Measurements from ENCODE around the gene OAS3.
A peak's percentile ranks its signal among the peaks of the same experiment; 100 is the strongest.

The OAS3 gene

DNA sequence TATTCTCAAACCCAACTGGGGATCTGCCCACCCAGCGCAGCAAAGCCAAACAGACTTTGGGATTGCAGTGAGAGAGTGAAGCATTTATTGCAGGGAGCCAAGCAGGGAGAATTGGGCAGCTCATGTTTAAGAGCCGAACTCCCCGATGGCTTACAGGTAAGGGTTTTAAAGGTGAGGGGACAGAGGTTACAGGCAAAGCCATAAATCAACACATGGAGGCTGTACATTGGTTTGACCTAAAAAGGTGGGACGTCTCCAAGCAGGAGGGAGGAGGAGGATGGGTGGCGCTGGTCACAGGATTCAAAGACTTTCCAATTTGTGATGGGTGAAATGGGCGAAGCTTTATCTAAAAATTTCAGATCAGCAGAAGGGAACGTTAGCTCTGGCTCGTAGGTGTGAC, 58.2 kb downstream of the OAS3 start:
- H3K36me3 ChIP-seq (ENCODE audit: control insufficient read depth in 1 of 2, insufficient read depth in 2 of 2, low read length in 2 of 2) = no peaks in the 10 kb centered on the region
- no peak overlapping the region for H3K9ac ChIP-seq (ENCODE audit: low read length)
- H3K23ac ChIP-seq (ENCODE audit: low read length) = no peak overlapping the region
- no peak overlapping the region for H4K8ac ChIP-seq (ENCODE audit: low read depth, low read length)
- H2AFZ ChIP-seq (ENCODE audit: insufficient read depth, low read length, poor library complexity) = no peak overlapping the region
- no peak overlapping the region for H3K14ac ChIP-seq (ENCODE audit: low read length)
- no peak overlapping the region for H3K4me2 ChIP-seq (ENCODE audit: low read length)
- no peak overlapping the region for H3K27ac ChIP-seq (ENCODE audit: low read depth, low read length)
- no peak overlapping the region for H2BK12ac ChIP-seq (ENCODE audit: low read length)
- peaks cover 9% of the 10 kb centered on the region for H3K9me3 ChIP-seq (ENCODE audit: insufficient read depth, low read depth, low read length)
- no CpG with 5 or more reads among the region's 8 CpGs for WGBS (ENCODE audit: extremely low coverage, insufficient coverage, insufficient read length)
- no peaks in the 10 kb centered on the region for H3K4me1 ChIP-seq (ENCODE audit: control insufficient read depth in 1 of 2, insufficient read depth in 2 of 2, low read length in 2 of 2)
- H3K4ac ChIP-seq (ENCODE audit: low read depth, low read length) = no peak overlapping the region
- no peak overlapping the region for H2BK120ac ChIP-seq (ENCODE audit: insufficient read depth, low read length, poor library complexity)
- no peaks in the 10 kb centered on the region for H3K27me3 ChIP-seq (ENCODE audit: insufficient read depth, low read length)
- H2AK5ac ChIP-seq (ENCODE audit: low read length) = no peak overlapping the region
- no peaks in the 10 kb centered on the region for H3K79me1 ChIP-seq (ENCODE audit: low read length)
- H4K12ac ChIP-seq (ENCODE audit: low read depth, low read length) = no peak overlapping the region
- H3K79me2 ChIP-seq (ENCODE audit: control insufficient read depth, insufficient read depth, low read length, poor library complexity) = no peaks in the 10 kb centered on the region
- H3K18ac ChIP-seq (ENCODE audit: low read length) = no peak overlapping the region
- no peak for DNase-seq
- no peak overlapping the region for H3K4me3 ChIP-seq (ENCODE audit: low read depth, low read length)
- no peak overlapping the region for H4K91ac ChIP-seq (ENCODE audit: low read depth, low read length)
- H2BK5ac ChIP-seq (ENCODE audit: low read depth, low read length, poor library complexity) = no peak overlapping the region

DNA sequence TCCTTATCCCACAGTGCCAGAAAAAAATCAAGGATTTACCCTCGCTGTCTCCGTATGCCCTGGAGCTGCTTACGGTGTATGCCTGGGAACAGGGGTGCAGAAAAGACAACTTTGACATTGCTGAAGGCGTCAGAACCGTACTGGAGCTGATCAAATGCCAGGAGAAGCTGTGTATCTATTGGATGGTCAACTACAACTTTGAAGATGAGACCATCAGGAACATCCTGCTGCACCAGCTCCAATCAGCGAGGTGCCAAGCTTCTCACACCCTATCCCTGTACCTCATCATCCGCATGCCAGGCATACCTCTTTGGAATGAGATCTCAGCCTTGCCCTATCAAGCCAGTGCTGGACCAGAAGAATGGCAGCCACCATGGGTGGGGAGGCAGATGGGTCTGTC, 59.2 kb downstream of the OAS3 start:
- no peaks in the 10 kb centered on the region for H3K4me1 ChIP-seq (ENCODE audit: control insufficient read depth in 1 of 2, insufficient read depth in 2 of 2, low read length in 2 of 2)
- peaks cover 9% of the 10 kb centered on the region for H3K9me3 ChIP-seq (ENCODE audit: insufficient read depth, low read depth, low read length)
- H3K23ac ChIP-seq (ENCODE audit: low read length) = peak overlapping the region; percentile 82
- H4K12ac ChIP-seq (ENCODE audit: low read depth, low read length) = no peak overlapping the region
- WGBS (ENCODE audit: extremely low coverage, insufficient coverage, insufficient read length) = no CpG with 5 or more reads among the region's 7 CpGs
- no peak overlapping the region for H3K9ac ChIP-seq (ENCODE audit: low read length)
- no peak overlapping the region for H4K91ac ChIP-seq (ENCODE audit: low read depth, low read length)
- no peak overlapping the region for H3K4ac ChIP-seq (ENCODE audit: low read depth, low read length)
- H2BK5ac ChIP-seq (ENCODE audit: low read depth, low read length, poor library complexity) = no peak overlapping the region
- no peak overlapping the region for H3K4me3 ChIP-seq (ENCODE audit: low read depth, low read length)
- no peak overlapping the region for H2BK120ac ChIP-seq (ENCODE audit: insufficient read depth, low read length, poor library complexity)
- no peak overlapping the region for H2AFZ ChIP-seq (ENCODE audit: insufficient read depth, low read length, poor library complexity)
- no peak overlapping the region for H2BK12ac ChIP-seq (ENCODE audit: low read length)
- no peaks in the 10 kb centered on the region for H3K79me2 ChIP-seq (ENCODE audit: control insufficient read depth, insufficient read depth, low read length, poor library complexity)
- H2AK5ac ChIP-seq (ENCODE audit: low read length) = no peak overlapping the region
- H3K27me3 ChIP-seq (ENCODE audit: insufficient read depth, low read length) = no peaks in the 10 kb centered on the region
- DNase-seq = no peak
- no peak overlapping the region for H3K4me2 ChIP-seq (ENCODE audit: low read length)
- no peaks in the 10 kb centered on the region for H3K79me1 ChIP-seq (ENCODE audit: low read length)
- H3K36me3 ChIP-seq (ENCODE audit: control insufficient read depth in 1 of 2, insufficient read depth in 2 of 2, low read length in 2 of 2) = no peaks in the 10 kb centered on the region
- no peak overlapping the region for H4K8ac ChIP-seq (ENCODE audit: low read depth, low read length)
- H3K14ac ChIP-seq (ENCODE audit: low read length) = no peak overlapping the region
- no peak overlapping the region for H3K27ac ChIP-seq (ENCODE audit: low read depth, low read length)
- H3K18ac ChIP-seq (ENCODE audit: low read length) = no peak overlapping the region

DNA sequence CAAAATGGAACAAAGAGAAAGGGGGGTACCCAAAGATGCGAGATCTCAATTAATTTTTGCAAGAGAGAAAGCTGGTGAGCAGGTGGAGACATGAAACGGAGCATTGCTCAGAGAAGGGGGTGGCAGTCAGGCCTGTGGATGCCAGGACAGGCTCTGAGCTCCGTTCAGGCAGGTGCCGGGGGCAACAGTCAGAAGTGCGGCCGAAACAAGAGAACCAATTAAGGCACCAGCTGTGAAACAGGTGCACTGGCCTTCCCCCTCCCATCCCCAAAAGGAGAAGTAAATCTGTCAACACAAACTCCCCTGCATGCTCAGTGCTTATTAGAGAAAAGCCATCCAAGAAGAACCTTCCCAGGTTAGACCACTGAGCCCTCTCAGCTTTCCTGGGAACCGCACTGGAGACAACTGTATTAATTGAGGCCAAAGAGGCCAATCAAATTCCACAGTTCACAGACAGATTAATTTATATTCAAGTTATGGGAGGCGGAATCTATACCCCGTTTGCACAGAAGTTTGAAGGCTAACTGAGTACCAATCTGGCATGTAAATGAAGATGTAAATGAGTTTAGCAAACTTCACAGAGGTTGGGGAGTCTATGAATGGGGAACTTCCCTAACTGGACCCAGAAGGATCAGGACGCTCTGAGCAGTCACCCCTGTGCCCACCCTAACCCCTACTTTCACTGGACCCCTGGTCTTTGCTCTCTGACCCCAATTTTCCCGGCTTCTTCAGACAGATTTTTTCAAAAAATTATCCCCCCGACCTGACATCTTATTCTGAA, 60.9 kb downstream of the OAS3 start:
- H3K27me3 ChIP-seq (ENCODE audit: insufficient read depth, low read length) = no peaks in the 10 kb centered on the region
- H3K79me2 ChIP-seq (ENCODE audit: control insufficient read depth, insufficient read depth, low read length, poor library complexity) = no peaks in the 10 kb centered on the region
- H3K79me1 ChIP-seq (ENCODE audit: low read length) = no peaks in the 10 kb centered on the region
- no peak overlapping the region for H3K4me3 ChIP-seq (ENCODE audit: low read depth, low read length)
- H3K27ac ChIP-seq (ENCODE audit: low read depth, low read length) = no peak overlapping the region
- no peak overlapping the region for H2BK12ac ChIP-seq (ENCODE audit: low read length)
- DNase-seq = no peak
- H3K4ac ChIP-seq (ENCODE audit: low read depth, low read length) = no peak overlapping the region
- no peak overlapping the region for H2BK5ac ChIP-seq (ENCODE audit: low read depth, low read length, poor library complexity)
- H3K4me2 ChIP-seq (ENCODE audit: low read length) = no peak overlapping the region
- no peak overlapping the region for H2AK5ac ChIP-seq (ENCODE audit: low read length)
- no peak overlapping the region for H4K12ac ChIP-seq (ENCODE audit: low read depth, low read length)
- H4K8ac ChIP-seq (ENCODE audit: low read depth, low read length) = no peak overlapping the region
- peaks cover 9% of the 10 kb centered on the region for H3K9me3 ChIP-seq (ENCODE audit: insufficient read depth, low read depth, low read length)
- H2AFZ ChIP-seq (ENCODE audit: insufficient read depth, low read length, poor library complexity) = no peak overlapping the region
- no peak overlapping the region for H3K14ac ChIP-seq (ENCODE audit: low read length)
- H2BK120ac ChIP-seq (ENCODE audit: insufficient read depth, low read length, poor library complexity) = no peak overlapping the region
- H4K91ac ChIP-seq (ENCODE audit: low read depth, low read length) = no peak overlapping the region
- no peak overlapping the region for H3K9ac ChIP-seq (ENCODE audit: low read length)
- H3K36me3 ChIP-seq (ENCODE audit: control insufficient read depth in 1 of 2, insufficient read depth in 2 of 2, low read length in 2 of 2) = no peaks in the 10 kb centered on the region
- no CpG with 5 or more reads among the region's 12 CpGs for WGBS (ENCODE audit: extremely low coverage, insufficient coverage, insufficient read length)
- no peak overlapping the region for H3K18ac ChIP-seq (ENCODE audit: low read length)
- no peaks in the 10 kb centered on the region for H3K4me1 ChIP-seq (ENCODE audit: control insufficient read depth in 1 of 2, insufficient read depth in 2 of 2, low read length in 2 of 2)
- no peak overlapping the region for H3K23ac ChIP-seq (ENCODE audit: low read length)

GRCh38 chr12:113000433-113000832, 62.2 kb downstream of the OAS3 start:
- Histone ChIP-seq H4K12ac (ENCODE audit: low read depth, low read length) (no peak overlapping the region), H3K79me1 (ENCODE audit: low read length) (no peaks in the 10 kb centered on the region), H3K27me3 (ENCODE audit: insufficient read depth, low read length) (no peaks in the 10 kb centered on the region), H3K9ac (ENCODE audit: low read length) (no peak overlapping the region), H3K4ac (ENCODE audit: low read depth, low read length) (no peak overlapping the region), H4K91ac (ENCODE audit: low read depth, low read length) (no peak overlapping the region), H3K27ac (ENCODE audit: low read depth, low read length) (no peak overlapping the region), H4K8ac (ENCODE audit: low read depth, low read length) (no peak overlapping the region), H2BK12ac (ENCODE audit: low read length) (no peak overlapping the region), H3K9me3 (ENCODE audit: insufficient read depth, low read depth, low read length) (peaks cover 9% of the 10 kb centered on the region), H3K4me1 (ENCODE audit: control insufficient read depth in 1 of 2, insufficient read depth in 2 of 2, low read length in 2 of 2) (no peaks in the 10 kb centered on the region), H3K4me2 (ENCODE audit: low read length) (no peak overlapping the region), H3K14ac (ENCODE audit: low read length) (no peak overlapping the region), H3K79me2 (ENCODE audit: control insufficient read depth, insufficient read depth, low read length, poor library complexity) (no peaks in the 10 kb centered on the region), H2AFZ (ENCODE audit: insufficient read depth, low read length, poor library complexity) (no peak overlapping the region), H3K18ac (ENCODE audit: low read length) (no peak overlapping the region), H2AK5ac (ENCODE audit: low read length) (no peak overlapping the region), H3K23ac (ENCODE audit: low read length) (peak overlapping the region; percentile 47), H2BK120ac (ENCODE audit: insufficient read depth, low read length, poor library complexity) (no peak overlapping the region), H2BK5ac (ENCODE audit: low read depth, low read length, poor library complexity) (no peak overlapping the region), H3K36me3 (ENCODE audit: control insufficient read depth in 1 of 2, insufficient read depth in 2 of 2, low read length in 2 of 2) (no peaks in the 10 kb centered on the region), H3K4me3 (ENCODE audit: low read depth, low read length) (peak overlapping the region; percentile 19)
- DNase-seq = no peak
- WGBS (ENCODE audit: extremely low coverage, insufficient coverage, insufficient read length) = no CpG with 5 or more reads among the region's 6 CpGs
